Measurements from ENCODE around the gene H6PD. TPM values are rescaled to one million over a fixed set of nuclear protein-coding genes. Genes with fewer than 3 reads are reported as not detected.

The H6PD gene
- total and polyA plus RNA-seq, 8 donors: 8.7 to 34.2 (median 16.1) TPM

DNA sequence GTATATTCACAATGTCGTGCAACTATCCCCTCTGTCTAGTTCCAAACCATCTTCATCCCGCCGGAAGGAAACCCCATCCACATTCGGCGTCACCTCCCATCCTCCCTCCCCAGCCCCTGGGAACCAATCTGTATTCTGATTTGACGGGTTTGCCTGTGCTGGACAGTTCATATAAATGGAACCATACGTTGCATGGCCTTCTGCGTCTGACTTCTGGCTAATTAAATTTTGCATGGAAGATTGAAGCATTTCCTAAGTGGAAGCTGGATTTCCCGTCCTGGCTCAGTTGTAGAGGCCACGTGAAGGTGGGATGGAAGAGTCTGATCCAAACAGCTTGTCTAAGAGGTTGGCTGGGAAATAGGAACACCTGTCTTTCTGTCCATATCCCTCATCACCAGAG, 72.7 kb downstream of the H6PD start:
- ATAC-seq (no peak), DNase-seq (no peak), FAIRE-seq (no peak)
- intact Hi-C loops (cut with DNase I): no loop called here
- TF ChIP-seq CTCF (IDR thresholded peaks at IDR 0.05): no peak
- Histone ChIP-seq H3K4me3 (no peak overlapping the region), H3K27me3 (no peaks in the 10 kb centered on the region), H3K36me3 (no peaks in the 10 kb centered on the region), H3K9me3 (no peaks in the 10 kb centered on the region), H3K4me1 (peaks cover 8 to 17% (median 12%) of the 10 kb centered on the region in 3 donors), H3K27ac (no peak overlapping the region)
- 91 to 95% methylated on average over 10 of the region's 10 CpGs for WGBS, 2 donors

DNA sequence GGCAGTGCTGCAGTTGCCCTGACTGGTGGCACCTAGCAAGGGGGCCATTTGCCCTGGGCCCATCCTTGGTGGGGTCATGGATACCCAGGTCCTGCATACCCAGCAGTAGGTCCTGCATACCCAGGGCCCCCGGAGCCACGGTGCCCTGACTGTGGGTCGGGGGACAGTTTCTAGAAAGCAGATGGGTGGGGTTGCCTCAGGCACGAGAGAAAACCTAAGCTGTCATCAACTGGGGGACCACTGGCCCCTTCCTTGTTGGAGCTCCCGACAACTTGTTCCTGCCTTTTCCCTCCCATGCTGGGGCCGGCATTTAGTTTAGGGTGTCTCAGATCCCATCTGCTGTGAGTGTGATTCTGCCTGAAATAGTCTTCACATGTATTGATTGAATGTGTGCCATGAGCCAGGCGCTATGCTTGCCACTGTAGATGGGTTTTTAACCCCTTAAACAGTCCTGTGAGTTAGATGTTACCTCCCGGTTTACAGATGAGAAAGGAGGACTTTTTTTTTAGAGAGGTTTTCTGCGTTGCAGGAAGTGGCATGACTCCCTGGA, 73.7 kb downstream of the H6PD start:
- FAIRE-seq (no peak), DNase-seq (peak in 1 of 6 donors; percentile 43), ATAC-seq (no peak)
- no peaks in the 10 kb centered on the region for H3K27me3 ChIP-seq
- no peak overlapping the region for H3K4me3 ChIP-seq
- intact Hi-C loops (cut with DNase I): no loop called here
- H3K4me1 ChIP-seq: peaks cover 2 to 9% (median 5%) of the 10 kb centered on the region in 3 donors
- no peaks in the 10 kb centered on the region for H3K36me3 ChIP-seq
- H3K27ac ChIP-seq: no peak overlapping the region
- TF ChIP-seq CTCF (IDR thresholded peaks at IDR 0.05): no peak
- no peaks in the 10 kb centered on the region for H3K9me3 ChIP-seq
- WGBS, 2 donors: 83 to 90% methylated on average over 9 of the region's 9 CpGs

DNA sequence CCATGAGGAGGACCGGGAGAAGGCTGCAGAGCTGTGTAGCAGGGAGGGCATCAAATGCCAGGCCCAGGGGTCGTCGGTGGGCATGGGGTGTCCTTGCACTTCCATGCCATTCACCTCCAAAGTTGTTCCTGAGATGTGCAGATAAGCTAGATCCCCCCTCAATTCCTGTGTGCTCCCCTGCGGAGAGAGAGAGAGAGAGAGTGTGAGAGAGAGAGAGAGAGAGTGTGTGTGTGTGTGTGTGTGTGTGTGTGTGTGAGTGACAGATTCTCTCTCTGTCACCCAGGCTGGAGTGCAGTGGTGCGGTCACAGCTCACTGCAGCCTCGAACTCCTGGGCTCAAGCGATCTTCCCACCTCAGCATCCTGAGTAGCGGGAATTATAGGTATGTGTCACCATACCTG, 74.5 kb downstream of the H6PD start:
- TF ChIP-seq CTCF (IDR thresholded peaks at IDR 0.05): no peak
- Histone ChIP-seq H3K9me3 (no peaks in the 10 kb centered on the region), H3K4me1 (peaks cover 0 to 5% (median 0%) of the 10 kb centered on the region in 3 donors), H3K4me3 (no peak overlapping the region), H3K27me3 (no peaks in the 10 kb centered on the region), H3K27ac (no peak overlapping the region), H3K36me3 (no peaks in the 10 kb centered on the region)
- intact Hi-C loops (cut with DNase I): no loop called here
- no peak for FAIRE-seq
- 92% methylated on average over 8 of the region's 8 CpGs for WGBS, 2 donors
- peak in 1 of 6 donors; percentile 7 for DNase-seq
- no peak for ATAC-seq

GRCh38 chr1:9309991-9310390, 75.4 kb downstream of the H6PD start:
- Histone ChIP-seq H3K27me3 (no peaks in the 10 kb centered on the region), H3K27ac (no peak overlapping the region), H3K36me3 (no peaks in the 10 kb centered on the region), H3K4me1 (peaks cover 0 to 2% (median 0%) of the 10 kb centered on the region in 3 donors), H3K4me3 (no peak overlapping the region), H3K9me3 (no peaks in the 10 kb centered on the region)
- intact Hi-C loops (cut with DNase I): no loop called here
- no peak for TF ChIP-seq CTCF (IDR thresholded peaks at IDR 0.05)
- WGBS, 2 donors: 85 to 94% methylated on average over 7 of the region's 7 CpGs
- FAIRE-seq (no peak), DNase-seq (peak in 1 of 6 donors; percentile 27), ATAC-seq (no peak)

DNA sequence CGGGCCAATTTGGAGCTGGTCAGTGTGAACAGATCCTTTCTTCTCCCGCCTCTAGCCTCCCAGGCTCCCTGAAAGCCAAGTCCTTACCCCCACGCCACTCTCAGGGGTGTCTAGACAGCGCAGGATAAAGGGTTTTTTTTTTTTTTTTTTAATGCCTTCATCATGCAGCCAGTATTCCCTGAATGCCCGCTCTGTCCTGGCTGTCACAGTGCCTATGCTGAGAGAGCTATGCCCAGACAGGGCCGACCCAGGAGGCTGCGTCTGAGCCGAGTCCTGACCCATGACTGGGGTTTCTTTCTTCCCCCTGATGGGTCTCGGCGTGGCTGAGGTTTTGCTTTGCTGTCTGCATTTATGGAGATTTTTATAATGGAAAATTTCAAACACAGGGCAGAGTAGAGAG, 76.5 kb downstream of the H6PD start:
- DNase-seq (no peak), ATAC-seq (no peak), FAIRE-seq (no peak)
- peaks cover 0 to 5% (median 0%) of the 10 kb centered on the region in 3 donors for H3K36me3 ChIP-seq
- 92 to 96% methylated on average over 10 of the region's 10 CpGs for WGBS, 2 donors
- H3K27ac ChIP-seq: no peak overlapping the region
- no peaks in the 10 kb centered on the region for H3K27me3 ChIP-seq
- no peaks in the 10 kb centered on the region for H3K9me3 ChIP-seq
- H3K4me1 ChIP-seq: no peaks in the 10 kb centered on the region
- H3K4me3 ChIP-seq: no peak overlapping the region
- no peak for TF ChIP-seq CTCF (IDR thresholded peaks at IDR 0.05)
- intact Hi-C loops (cut with DNase I): no loop called here
